HG03469 (cell line): ENCODE measurements around the gene RPH3AL.
"Not testable (repeated sequence)": the region's sequence is repeated elsewhere in the genome, so short reads cannot be mapped to it uniquely, and the experiment has no call there.

ENCODE experiments used
- ATAC-seq: cut with Tn5 transposase; IDR thresholded peaks from one replicate; pipeline ENCODE4 v1.9.1; 2021; ENCODE audit warnings: mild to moderate bottlenecking, moderate library complexity, moderate number of reproducible peaks; ENCODE audit not compliant: unreplicated experiment

The RPH3AL gene

DNA sequence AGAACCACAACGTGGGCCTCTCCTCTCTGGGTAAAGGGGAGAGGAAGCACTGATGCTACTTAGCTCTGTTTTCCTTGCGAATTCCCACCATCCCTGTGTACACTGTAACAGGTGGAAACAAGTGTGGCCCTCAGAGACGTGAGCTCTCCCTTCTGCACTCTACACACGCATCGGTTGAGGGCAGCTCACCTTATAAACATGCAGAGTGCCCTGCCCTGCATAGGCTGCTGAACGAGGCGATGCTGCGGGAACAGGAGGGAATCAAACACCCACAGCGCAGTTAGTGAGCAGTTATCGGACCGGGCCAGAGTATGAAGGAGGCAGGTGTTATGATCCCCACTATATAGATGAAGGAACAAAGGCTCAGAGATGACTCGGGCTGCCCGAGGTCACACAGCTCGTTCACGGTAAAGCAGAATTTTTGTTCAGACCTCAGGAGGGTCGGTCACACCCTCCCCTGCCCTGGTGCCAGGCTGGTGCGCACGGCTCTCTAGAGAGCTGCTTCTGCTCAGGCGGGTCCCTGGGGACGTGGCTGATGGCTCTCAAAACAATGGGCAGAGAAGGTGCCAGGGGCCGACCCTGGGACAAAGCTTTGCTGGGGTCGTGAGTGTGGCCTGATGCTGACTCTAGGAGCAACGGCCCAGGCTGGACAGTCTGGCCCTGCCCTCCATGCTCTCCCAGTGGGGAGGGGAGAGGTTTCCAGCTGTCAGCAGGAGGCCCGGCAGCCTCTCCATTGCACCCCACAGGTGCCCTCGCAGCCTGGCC, 68.5 kb downstream of the RPH3AL start:
- no peak for ATAC-seq

DNA sequence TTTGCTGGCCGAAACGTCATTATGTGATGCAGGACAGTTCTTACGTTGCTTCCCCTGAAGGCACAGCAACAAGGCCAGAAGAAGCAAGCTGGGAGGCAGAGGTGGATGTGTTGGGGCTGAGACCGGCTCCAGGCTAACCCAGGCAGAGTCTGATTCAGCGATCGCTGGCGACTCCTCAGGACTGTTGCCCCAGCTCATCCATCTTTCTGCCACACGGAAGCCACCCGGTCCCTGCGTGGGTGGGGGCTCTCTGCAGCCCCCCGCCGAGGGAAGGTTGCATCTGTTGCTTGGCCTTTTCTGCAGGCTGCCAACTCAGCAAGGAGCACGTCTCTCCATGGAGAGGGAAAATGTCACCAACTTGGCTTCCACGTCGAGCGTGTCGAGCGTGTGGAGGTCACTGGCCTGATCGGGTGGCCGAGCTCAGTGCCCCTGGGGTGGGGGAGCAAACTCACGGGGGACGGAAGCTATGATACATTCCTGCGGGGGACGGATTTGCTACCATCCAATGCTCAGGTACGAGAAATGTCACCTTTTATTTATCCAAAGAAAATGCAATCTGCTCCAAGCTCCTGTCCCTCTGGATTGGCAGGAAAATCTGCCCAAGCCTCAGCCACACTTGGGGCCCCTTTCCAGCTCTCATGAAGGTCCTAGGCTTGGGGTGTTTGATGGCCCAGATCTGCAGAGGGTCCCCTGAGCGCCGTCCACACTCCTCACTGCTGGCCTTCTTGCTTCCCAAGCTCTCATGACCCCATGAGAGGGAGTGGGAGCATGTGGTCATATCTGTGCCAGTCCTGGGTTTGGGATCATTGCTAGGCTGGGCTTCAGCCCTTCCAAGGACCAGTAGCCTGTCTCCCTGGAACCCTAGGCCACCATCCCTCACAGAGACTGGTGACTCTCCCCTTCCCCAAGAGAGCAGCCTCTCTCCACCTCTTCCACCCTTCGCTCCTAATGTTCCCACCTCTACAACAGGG, 69.4 kb downstream of the RPH3AL start:
- no peak for ATAC-seq

DNA sequence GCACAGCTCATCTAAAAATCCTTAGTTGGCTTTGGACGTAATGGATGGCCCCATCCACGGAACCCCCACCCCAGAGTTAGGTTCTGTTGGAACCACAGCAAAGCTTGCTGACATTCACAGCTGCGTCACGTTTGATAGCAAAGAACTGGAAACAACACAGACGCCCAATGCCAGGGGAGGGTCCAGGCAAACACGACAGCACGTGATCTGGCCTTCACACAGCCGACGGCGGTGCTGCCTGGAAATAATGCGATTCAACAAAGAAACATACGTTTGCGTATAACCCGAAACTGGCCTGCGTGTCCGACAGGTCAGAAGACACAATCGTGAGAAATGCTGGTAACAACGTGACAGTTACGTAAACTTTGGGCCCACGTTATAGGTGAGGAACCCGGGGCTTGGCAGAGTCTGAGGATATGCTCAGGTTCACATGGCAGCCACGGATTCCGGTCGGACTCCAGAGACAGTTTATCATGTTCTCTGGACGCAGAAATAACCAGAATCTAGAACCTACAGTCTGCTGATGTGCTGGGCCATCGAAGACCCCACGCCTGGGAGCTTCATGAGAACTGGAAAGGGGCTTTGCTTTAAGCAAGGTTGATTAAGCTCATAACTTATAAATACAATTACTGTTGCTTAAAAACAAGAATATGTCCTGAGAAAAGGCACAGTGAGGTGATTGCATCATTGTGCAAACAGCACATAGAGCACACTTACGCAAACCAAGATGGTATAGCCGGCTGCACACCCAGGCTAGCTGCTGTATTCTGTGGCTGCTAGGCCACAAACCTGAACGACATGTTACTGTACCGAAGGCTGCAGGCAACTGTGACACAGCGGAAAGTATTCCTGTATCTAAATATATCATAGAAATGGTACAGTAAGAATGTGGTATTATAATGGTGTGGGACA, 70.4 kb downstream of the RPH3AL start:
- no peak for ATAC-seq

DNA sequence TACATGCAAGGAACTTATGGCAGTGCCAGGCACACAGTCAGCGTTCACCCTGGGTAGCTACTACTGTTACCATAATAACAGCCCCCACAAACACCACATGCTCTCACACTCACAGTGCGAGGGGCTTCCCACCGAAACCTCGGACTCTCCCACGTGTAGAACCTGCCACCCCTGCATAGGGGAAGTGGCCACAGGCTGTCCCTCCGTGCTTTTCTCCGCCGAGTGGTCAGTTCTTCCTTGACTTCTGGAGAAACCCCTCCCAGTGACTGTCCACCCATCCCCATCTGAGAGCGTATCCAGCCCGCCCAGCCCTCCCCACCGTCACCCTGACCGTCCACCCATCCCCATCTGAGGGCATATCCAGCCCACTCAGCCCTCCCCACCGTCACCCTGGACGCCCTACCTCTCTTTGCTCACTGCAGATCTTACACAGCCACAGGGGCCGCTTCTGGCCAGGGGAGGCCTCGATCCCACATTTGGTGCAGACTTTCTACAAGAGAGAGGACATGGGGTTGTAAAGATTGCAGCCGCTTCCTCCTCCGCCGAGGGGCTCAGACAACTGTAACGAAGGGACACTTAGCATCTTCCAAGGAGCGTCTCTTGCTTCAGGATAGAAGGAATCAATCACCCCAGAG, 71.1 kb downstream of the RPH3AL start:
- ATAC-seq, result no peak

DNA sequence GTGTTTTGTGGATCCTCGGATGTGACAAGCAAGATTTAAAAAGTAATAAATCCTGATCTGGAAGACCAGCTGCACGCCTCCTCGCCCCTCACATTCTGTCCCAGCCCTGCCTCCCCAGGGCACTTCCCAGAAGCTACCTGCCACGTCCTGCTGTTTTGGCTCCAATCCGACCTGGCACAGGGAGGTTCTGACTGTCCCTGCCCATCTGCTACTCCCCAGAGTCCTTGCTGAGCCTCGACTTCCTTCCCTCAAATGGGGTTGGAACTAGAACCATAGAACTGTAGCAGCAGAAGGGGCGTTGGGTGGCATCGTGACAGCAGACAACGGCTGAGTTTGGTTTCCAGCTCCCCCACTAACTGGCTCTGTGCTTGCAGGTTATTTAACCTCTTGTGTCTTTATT, 71.7 kb downstream of the RPH3AL start:
- ATAC-seq, result no peak

DNA sequence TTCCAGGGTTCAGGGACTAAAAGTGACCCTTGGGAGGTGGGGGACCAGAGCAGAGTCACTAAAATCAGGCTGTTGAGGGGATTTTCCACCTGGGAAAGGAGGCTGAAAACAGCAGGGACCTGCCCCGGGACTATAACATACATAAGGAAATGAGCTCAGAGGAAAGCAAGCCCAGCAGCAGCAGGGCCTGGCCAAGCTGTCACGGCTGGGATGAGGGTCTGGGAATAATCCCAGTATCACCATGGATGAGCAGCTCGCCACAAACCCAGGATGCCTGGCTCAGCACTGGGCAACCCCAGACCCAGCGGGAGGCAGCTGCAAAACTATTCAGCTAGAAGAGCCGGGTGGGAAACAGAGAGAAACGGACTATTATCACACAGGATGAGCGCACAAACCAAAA, 72.4 kb downstream of the RPH3AL start:
- no peak for ATAC-seq

DNA sequence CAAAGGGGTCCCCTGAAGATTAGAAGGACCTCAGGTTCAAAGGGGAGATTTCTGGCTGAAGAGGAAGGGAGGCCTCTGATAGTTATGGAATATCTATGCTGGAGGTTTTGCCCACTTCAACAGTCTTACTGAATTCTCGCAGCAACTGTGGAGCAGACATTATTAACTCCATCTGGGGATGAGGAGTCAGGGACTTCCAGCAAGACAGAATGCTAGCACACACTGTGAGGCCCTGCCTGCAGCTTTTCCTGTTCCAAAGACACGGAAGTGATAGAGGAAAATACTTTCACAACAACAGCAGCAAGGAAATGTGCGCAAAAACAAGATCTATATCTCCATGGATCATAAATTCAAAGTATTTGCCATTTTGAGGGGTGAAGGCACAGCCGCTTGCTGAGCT, 72.8 kb downstream of the RPH3AL start:
- ATAC-seq, result no peak

DNA sequence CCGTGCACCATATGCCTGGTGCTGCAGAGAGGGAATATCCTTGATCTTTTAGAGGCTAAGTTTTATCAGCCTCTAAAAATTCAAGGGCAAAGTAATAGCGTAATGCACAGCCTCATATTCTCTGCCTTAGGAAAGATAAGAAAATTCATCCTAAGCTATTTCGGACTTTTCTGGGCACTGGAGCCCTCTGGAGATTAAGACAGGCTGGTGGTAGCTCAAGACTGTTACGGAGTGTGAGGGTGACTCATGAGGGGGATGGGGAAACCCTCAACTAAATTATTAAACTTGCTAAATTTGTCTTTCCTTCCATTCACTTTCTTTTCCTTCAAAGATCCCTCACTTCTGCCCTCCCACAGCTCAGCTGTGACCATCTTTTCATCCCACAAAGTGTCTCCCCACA, 73.3 kb downstream of the RPH3AL start:
- ATAC-seq, result no peak

DNA sequence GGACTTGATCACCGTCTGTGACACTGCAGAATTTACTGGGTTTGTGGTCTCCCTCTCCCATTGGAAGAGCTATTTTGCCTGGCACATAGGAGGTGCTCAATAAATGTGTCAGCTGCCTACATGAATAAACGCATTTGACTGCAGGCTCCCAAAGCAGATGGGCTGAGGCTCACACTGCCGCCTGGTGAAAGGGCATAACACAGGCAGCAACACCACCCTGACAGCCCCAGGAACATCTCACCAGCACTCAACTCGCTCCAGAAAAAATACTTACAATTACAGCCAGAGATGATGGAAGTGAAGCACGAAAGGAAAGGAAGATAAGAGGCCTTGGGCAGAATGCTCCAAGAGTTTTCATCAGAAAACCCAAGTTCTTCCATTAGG, 73.9 kb downstream of the RPH3AL start:
- ATAC-seq, result no peak

DNA sequence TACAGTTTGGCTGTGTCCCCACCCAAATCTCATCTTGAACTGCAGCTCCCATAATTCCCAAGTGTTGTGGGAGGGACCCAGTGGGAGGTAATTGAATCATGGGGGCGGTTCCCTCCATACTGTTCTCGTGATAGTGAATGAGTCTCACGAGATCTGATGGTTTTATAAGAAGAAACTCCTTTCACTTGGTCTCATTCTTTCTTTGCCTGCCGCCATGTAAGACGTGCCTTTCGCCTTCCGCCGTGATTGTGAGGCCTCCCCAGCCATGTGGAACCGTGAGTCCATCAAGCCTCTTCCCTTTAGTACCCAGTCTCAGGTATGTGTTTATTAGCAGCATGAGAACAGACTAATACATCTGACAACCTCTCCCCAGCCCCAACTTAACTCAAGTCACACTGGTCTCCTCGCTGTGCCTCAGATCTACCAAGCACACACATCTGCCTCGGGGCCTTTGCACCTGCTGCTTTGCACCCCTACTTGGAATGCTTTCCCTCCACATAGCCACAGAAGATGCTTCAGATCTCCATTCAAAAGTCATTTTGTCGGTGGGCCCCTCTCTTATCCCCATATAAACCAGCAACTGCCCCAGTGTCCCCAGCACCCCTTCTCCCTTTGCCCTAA, 74.4 kb downstream of the RPH3AL start:
- ATAC-seq, result no peak

DNA sequence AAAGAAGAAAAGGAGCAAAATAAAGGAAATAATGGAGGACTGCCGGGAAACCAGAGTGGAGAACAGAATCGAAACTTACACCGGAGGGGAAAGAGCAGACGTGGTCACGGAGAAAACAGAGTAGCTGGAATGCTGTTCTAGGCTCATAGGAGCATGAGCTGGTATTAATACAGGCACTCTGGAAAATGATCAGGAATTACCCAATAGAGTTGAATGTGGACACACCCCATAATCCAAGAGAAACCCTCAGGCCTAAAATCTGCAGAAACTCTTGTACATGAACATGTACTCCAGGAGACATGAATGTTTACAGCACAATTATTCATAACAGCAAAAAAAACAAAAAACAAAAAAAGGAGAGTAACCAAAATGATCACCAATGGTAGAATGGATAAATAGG, 77.7 kb downstream of the RPH3AL start:
- no peak for ATAC-seq

DNA sequence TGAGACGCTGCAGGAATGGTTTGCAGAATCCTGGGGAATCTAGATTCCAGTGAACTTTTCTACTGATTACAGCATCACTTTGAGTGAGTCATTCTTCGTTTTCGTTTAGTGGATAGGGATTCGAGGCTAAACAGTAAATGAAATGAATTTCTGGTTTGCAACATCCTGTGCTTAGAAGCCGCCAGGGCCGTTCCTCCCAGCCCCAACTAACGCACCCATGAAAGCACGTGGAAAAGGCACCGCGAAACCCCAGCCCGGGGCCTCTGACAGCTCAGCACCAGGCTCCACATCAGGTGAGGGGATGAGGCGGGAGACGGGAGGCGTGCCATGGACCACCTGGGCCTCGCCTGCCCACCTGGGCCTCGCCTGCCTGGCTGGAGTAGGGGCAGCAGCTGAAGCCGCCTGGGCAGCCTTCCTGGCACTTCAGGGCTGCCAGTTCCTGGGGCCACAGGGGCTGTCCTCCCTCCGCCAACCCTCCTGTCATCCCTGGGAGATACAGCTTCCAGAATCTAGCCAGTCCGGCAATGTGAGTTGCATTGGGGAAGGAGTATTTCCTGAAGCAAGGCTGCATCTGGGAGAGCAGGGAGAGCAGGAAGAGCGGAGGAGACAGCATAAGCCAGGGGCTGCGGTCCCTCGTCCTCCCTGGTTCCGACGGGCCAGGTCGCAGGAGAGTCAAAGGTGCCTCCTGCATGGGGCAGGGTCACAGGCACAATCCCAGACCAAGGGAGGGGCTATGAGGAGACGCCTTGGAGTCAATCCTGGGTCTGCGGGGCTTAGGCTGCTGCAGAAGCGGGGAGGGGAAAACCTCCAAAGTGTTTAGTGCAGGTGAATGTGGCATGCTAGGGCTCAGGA, 78.4 kb downstream of the RPH3AL start:
- ATAC-seq, result no peak

DNA sequence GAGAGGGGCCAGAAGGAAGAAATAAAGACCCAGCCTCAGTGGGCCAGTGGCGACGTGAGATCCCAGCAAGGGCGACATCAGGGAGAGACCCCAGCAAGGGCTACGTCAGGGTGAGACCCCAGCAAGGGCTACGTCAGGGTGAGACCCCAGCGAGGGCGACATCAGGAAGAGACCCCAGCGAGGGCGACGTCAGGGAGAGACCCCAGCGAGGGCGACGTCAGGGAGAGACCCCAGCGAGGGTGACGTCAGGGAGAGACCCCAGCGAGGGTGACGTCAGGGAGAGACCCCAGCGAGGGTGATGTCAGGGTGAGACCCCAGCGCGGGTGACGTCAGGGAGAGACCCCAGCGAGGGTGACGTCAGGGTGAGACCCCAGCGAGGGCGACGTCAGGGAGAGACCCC, 79.8 kb downstream of the RPH3AL start:
- ATAC-seq, result not testable (repeated sequence)

DNA sequence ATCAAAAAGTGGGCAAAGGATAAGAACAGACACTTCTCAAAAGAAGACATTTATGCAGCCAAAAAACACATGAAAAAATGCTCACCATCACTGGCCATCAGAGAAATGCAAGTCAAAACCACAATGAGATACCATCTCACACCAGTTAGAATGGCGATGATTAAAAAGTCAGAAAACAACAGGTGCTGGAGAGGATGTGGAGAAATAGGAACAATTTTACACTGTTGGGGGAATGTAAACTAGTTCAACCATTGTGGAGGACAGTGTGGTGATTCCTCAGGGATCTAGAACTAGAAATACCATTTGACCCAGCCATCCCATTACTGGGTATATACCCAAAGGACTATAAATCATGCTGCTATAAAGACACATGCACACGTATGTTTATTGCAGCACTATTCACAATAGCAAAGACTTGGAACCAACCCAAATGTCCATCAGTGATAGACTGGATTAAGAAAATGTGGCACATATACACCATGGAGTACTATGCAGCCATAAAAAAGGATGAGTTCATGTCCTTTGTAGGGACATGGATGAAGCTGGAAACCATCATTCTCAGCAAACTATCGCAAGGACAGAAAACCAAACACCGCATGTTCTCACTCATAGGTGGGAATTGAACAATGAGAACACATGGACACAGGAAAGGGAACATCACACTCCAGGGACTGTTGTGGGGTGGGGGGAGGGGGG, 80.5 kb downstream of the RPH3AL start:
- not testable (repeated sequence) for ATAC-seq

DNA sequence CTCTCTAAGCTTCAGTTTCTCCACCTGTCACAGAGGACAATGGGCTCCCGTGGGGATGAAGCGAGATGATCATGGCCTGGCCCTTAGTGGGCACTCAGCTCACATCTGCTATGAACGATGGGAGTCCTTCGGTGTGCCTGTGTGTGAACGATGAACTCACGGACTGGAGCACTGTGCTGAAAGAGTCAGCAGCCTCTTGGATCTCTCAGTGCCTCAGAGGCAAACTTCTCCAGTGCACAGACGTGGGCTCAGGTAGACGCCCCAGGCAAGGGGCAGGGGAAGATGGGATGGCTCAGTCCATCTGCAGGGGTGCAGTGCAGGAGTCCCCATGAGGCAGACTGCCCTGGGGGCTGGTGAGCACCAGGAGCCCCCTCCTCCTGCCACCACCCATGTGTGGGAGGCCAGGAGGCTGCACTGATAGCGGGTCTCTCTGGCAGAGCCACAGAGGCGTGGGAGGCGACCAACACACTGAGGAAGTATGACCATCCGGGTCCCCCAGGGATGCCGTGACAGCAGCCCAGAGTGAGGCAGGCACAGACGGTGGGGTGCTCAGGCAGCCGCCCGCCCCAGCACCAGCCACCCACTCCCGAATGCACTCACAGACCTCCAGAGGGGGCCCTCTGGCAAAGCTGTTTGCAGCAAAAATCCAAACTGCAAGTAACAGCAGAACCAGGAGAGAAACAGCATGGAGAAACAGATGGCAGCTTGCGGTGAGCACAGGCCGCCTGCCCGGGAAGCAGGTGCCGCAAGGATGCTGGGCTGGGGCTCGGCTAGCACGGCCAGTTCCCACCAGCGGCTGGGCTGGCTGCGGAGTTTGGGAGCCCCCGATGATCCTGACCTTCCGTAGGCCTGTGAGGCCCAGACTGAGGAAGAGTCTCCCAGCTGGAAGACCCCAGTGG, 82.7 kb downstream of the RPH3AL start:
- ATAC-seq, result no peak

DNA sequence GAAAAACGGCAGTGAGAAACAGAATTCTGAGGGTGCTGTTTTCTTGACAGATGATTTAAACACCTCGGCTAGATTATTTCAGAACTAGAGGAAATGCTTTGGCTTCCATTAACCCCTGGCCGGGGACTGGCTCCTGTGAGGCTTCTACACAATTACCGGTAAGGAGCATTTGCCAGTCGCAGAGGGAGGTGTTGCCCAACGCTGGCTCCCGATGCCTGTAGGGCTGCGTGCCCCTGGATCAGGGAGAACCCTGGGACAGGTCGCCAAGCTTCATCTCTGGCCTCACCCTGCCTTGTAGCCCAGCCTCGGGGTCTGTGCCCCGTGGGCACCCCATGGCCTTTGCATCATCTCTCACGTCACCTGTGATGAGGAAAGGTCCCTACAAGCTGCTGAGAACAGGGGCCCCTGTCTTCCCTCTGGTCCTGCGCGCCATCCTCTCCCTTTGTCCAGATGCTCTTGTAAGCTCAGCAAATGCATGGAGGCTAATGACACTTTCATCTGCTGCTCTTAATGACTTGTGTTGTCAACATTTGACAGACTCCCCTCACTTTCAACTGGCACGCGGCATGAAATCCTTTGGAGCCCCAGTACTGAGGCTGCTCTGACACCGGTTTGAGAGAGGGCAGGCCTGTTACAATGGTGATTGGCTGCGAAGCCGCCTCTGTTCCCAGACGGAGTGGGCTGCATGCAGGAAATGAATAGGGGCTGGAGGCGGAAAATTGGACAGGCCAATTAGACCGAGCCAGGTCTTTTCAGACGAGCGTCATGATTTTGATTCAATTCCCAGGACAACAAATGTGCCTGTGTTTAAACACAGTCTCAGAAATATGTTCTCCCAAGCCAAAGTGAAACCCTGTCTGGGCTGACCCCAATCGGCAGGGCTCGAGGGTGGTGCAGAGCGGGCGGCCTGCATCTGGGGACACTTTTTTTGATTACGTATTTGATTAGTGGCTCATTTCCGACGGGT, 85.6 kb downstream of the RPH3AL start:
- ATAC-seq, result no peak
